Activated CD4-positive, alpha-beta T cell treated with anti-CD3 and anti-CD28 coated beads, Interleukin-2, Interleukin-4, amounts not matched to agents 100 ng/mL and 50 ng/mL, durations not matched to agents 16 hours and 8 hours (primary cell): ENCODE measurements around the gene YPEL4.

ENCODE experiments used
- DNase-seq: peaks from one replicate; pipeline ENCODE4 v3.0.0-alpha.2; 2020; ENCODE audit warnings: low spot score

The YPEL4 gene

DNA sequence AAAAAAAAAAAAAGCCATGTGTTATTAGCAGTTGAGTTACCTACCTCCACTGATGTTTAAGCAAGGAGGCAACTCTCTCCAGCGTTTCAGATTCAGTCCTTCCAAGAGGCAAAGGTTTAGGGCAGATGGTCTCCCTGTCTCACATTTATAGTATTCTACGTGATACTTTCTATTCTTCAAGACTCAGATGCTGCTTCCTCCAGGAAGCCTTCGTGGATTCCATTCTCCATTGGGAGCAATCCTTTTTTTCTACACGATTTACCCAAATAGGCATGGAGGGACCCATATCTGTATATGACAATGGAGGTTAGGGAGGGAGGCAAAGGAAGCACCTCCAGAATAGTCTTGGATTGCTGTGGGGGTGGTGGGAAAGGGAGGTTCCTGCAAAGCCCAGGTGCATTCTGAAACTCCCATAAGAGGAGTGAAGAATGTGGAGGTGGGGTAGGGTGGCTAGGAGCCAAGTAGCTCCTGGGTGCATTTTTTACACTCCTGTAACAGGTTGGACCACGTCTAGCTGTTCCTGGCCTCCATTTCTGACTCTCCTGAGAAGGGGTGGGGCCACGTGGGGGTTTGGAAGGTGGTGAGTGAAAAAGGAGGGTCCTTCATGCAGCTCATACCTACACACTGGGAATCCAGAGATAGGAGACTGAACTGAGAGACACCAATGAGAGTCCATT is 16.2 kb downstream of the YPEL4 start:
- DNase-seq = no peak

GRCh38 chr11:57632116-57632515 is 17.6 kb downstream of the YPEL4 start:
- DNase-seq = no peak

GRCh38 chr11:57630171-57630570 is 19.5 kb downstream of the YPEL4 start:
- DNase-seq = no peak

- no peak for DNase-seq
These were observed 22.8 kb downstream of the YPEL4 start for GRCh38 chr11:57626895-57627294.

- no peak for DNase-seq
These were observed 24.8 kb downstream of the YPEL4 start for GRCh38 chr11:57624864-57625263.

GRCh38 chr11:57622263-57622662 is 27.4 kb downstream of the YPEL4 start:
- DNase-seq = no peak

- DNase-seq = no peak
These were observed 29.2 kb downstream of the YPEL4 start for GRCh38 chr11:57620467-57620866.

DNA sequence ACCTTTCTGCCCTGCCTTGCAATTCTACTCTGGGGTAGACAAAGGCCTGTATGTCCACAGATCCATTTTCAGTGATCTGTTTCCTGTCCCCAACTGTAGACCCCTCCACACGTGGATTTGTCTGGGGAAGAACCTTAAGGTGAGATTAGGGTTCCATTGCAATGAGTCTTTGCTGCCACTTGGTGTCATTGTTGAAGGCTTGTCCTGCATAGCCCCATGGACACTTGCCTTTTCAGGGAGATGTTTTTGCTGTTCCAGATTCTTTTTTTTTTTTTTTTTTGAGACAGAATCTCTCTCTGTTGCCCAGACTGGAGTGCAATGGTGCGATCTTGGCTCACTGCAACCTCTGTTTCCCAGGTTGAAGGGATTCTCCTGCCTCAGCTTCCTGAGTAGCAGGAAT is 30.4 kb downstream of the YPEL4 start:
- no peak for DNase-seq

- DNase-seq = no peak
These were observed 31.3 kb downstream of the YPEL4 start for GRCh38 chr11:57618438-57618837.

GRCh38 chr11:57616595-57616994 is 33.1 kb downstream of the YPEL4 start:
- DNase-seq = no peak

GRCh38 chr11:57615308-57615707 is 34.4 kb downstream of the YPEL4 start:
- DNase-seq = no peak

GRCh38 chr11:57614234-57614772 is 35.4 kb downstream of the YPEL4 start:
- DNase-seq = no peak

DNA sequence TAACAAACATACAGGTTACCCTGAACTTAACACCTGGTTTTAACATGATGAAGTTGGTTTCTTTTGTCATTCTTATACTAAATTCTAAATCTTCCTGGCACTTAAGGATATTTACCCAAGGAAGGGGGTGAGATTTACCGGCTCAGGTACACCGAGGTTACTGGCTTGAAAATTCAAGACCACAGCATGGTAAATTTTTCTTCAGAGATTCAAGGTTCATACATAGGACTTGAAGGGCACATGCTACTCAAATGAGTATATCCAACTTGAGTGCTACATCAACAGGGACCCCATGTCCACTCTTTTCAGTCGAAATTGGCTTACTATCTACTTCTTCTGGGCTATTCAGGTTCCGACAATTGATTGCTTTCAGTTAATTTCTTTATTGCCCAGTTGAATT is 39.5 kb downstream of the YPEL4 start:
- no peak for DNase-seq

DNA sequence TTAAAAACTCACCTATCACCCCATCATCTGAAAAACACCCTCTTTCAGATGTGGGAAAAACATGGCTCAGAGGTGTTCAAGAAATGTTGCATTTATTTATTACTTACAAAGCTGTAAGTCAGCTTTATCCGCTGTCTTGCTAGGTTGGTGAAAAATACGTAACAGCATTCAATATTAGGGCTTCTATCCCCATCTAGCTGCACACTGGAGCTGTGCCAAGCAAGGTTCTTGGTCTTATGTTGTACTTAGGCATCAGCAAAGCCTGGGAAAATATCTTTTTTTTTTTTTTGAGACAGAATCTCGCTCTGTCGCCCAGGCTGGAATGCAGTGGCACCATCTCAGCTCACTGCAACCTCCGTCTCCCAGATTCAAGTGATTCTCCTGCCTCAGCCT is 44.7 kb downstream of the YPEL4 start:
- DNase-seq = no peak

DNA sequence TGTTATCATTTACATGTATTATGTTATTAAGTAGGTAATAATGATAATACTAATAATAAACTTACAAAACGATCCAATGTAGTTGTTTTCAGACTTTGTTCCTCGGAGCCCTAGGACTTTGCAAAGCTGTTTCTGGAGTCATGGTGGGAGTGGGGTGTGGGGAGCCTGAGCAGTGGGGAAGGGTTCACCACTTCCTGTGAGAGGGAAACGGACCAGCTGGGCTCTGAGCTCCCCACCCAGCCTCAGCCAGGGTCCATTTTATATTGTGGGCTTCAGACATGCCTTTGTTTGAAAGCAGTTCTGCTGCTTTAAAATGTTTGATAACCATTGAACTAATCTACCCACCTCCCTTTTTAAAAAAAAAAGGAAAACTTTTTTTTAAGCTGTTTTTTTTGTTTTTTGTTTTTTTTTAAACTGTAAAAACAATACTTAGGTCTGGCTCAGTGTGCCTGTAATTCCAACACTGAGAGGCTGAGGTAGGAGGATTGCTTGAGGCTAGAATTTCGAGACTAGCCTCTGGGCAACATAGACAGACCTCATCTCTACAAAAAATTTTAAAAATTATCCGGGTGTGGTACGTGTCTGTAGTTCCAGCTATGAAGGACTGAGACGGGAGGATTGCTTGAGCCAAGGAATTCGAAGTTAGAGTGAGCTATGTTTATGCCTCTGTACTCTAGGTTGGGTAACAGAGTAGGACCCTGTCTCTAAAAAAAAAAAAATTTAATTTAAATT is 45.2 kb downstream of the YPEL4 start:
- no peak for DNase-seq

GRCh38 chr11:57601297-57601696 is 48.4 kb downstream of the YPEL4 start:
- DNase-seq = no peak

GRCh38 chr11:57599381-57599780 is 50.3 kb downstream of the YPEL4 start:
- DNase-seq = no peak

GRCh38 chr11:57598831-57599155 is 50.9 kb downstream of the YPEL4 start:
- DNase-seq = no peak

GRCh38 chr11:57597916-57598830 is 51.5 kb downstream of the YPEL4 start:
- DNase-seq = no peak

DNA sequence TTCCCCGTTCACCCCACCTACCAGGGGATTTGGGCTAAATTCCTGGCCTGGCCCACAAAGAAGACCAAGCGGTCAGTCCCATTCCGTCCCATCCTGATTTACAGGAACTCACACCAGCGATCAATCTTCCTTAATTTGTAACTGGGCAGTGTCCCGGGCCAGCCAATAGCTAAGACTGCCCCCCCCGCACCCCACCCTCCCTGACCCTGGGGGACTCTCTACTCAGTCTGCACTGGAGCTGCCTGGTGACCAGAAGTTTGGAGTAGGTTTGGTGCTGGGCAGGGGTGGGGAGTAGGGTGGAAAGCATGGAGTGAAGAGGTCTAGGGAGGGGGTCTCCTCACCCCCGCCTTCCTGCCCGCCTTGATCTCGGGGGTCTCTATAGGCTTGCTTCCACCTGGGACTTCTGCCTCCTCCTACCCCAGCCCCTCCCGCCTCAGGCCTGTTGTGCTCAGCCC is 52.2 kb downstream of the YPEL4 start, which contains the start of gene SERPING1:
SERPING1 (plus strand) TSS at position 225 of the 455 bp plus-strand sequence. CDS start 586 bp downstream, outside the sequence.
- DNase-seq = no peak

DNA sequence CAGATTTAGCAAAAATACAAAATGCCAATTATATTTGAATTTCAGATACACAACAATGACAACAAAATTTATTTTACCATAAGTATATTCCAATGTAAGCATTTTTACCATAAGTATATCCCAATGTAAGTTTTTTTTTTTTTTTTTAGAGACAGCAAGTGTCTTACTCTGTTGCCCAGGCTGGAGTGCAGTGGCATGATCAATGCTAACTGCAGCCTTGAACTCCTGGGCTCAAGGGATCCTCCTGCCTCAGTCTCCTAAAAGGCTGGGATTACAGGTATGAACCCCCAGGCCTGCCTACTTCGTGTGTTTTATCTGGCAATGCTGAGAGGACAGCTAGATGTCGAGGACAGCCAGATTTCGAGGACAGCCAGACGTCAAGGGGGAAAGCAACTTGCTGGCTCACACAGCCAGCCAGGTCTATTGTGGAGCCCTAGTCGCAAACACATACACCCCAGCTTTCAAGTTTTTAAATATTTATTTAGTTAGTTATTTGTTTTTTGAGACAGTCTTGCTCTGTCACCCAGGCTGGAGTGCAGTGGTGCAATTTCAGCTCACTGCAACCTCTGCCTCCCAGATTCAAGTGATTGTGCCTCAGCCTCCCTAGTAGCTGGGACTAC is 53.3 kb downstream of the YPEL4 start:
- no peak for DNase-seq
